ENCODE results near the gene PLD4.
A peak's percentile ranks its signal among the peaks of the same experiment; 100 is the strongest.

The PLD4 gene

DNA sequence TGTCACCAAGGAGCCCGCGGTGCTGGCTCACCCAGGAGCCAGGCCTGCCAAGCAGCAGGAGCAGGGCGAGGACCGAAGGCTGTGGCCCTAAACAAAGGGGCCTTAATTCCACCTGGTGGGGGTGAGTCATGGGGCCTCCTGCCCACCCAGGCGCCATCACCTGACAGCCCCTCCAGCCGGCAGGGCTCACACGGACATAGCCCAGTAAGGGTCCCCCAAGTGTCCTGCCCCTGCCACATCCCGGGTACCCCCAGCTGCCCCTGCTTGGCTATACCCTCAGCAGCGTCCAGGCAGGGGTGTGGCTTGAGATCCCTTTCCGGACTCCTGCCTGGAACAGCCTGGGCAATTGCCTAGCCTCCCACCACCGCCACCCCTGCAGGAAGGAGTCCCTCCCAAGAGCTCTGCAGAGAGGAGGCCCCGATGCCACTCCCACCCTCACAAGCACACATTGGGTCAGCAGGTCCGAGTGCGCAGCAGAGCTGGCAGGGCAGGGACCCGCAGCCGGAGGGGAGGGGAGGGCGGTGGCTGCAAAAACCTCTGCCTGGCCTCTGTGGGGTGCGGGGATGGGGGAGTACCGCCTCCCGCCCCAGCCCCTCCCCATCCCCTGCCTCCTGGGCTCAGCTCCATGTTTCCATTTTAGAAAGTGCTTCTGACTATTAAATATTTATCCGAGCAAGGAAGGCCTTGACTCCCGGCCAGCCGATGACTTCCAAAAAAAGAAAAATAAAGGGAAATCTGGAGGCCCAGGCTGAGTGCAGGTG lies 48.9 kb downstream of the PLD4 start:
- H3K4me3 ChIP-seq (ENCODE audit: low read depth, low read length): peak overlapping the region; percentile 43
- TF ChIP-seq, protein P1, sequence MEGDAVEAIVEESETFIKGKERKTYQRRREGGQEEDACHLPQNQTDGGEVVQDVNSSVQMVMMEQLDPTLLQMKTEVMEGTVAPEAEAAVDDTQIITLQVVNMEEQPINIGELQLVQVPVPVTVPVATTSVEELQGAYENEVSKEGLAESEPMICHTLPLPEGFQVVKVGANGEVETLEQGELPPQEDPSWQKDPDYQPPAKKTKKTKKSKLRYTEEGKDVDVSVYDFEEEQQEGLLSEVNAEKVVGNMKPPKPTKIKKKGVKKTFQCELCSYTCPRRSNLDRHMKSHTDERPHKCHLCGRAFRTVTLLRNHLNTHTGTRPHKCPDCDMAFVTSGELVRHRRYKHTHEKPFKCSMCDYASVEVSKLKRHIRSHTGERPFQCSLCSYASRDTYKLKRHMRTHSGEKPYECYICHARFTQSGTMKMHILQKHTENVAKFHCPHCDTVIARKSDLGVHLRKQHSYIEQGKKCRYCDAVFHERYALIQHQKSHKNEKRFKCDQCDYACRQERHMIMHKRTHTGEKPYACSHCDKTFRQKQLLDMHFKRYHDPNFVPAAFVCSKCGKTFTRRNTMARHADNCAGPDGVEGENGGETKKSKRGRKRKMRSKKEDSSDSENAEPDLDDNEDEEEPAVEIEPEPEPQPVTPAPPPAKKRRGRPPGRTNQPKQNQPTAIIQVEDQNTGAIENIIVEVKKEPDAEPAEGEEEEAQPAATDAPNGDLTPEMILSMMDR (IDR thresholded peaks at IDR 0.05; ENCODE audit: low read depth, low read length): no peak

GRCh38 chr14:104974146-104974541 lies 49.5 kb downstream of the PLD4 start:
- TF ChIP-seq, protein P1 (IDR thresholded peaks at IDR 0.05; ENCODE audit: low read depth, low read length): no peak

GRCh38 chr14:104974665-104975390 lies 50.1 kb downstream of the PLD4 start:
- no peak overlapping the region for H3K4me3 ChIP-seq (ENCODE audit: low read depth, low read length)
- TF ChIP-seq, protein P1 (IDR thresholded peaks at IDR 0.05; ENCODE audit: low read depth, low read length): no peak

More at GRCh38 chr14:104974146-104974541, 49.5 kb downstream of the PLD4 start:
- H3K4me3 ChIP-seq (ENCODE audit: low read depth, low read length): peak overlapping the region; percentile 27

DNA sequence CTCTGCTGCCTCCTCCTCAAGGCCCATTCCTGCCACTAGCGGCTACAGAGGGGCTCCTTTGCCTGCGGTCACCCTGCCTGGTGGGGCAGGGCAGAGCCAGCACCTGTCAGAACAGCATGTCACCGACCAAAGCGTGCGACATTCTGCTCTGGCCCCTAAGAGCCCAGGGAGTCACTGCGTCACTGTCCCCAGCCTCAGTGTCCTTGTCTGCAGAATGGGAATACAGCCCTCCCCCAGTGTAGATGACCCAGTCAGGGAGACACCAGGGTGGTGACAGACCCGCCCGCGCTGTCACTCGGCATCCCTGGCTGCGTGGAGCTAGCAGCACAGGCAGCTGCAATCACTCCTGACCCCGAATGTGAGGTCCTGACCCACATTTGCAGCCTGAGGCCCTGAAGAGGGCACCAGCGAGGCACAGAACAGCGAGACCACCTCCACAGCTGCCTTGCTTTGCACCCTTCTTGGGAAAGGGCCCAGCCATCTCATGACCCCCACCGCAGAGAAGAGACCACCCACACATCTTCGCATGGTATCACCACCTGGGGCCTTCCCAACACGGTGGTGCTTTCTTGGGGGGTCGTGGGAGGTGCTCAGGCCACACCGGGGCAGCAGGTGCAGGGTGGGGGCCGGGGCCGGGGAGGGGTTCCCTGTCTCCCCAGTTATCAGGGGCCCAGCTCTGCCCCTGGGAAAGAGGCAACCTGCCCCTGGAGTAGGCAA lies 51.0 kb downstream of the PLD4 start:
- TF ChIP-seq, protein P1 (IDR thresholded peaks at IDR 0.05; ENCODE audit: low read depth, low read length): no peak
- no peak overlapping the region for H3K4me3 ChIP-seq (ENCODE audit: low read depth, low read length)

- no peak overlapping the region for H3K4me3 ChIP-seq (ENCODE audit: low read depth, low read length)
- TF ChIP-seq, protein P1 (IDR thresholded peaks at IDR 0.05; ENCODE audit: low read depth, low read length): peak; percentile 85
Measured at GRCh38 chr14:104976198-104977007, 51.7 kb downstream of the PLD4 start.

DNA sequence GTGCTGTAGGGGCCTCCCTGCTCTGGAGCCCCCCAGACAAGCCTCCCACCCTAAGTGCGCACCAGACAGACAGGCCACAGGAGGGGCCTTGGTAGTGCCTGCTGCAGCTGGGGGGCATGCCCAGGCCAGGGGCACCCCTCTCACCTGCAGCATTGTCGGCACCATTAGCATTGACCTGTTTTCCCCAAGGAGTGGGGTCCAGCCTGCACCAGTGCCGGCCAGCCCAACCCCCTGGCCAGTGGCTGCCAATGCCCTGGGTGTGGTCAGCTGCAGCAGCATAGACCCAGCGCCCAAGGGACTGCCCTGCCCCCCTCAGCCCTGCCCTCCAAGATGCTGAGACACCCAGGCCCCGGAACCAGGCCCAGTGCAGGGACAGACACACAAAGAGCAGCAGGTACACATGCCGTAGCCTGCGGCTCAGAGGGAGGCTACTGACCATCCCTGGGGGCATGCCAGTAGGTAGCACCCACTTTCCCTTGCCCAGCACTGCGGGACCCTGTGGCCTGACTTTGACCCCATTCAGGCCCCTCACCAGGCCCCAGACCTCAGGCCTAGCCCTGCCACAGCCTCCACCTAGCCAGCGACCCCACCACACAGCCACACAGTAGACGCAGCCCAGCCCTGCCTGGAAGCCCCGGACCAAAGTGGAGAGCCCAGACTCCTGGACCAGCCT lies 52.5 kb downstream of the PLD4 start:
- H3K4me3 ChIP-seq (ENCODE audit: low read depth, low read length): peak overlapping the region; percentile 58
- TF ChIP-seq, protein P1 (IDR thresholded peaks at IDR 0.05; ENCODE audit: low read depth, low read length): no peak
